Retinal pigment epithelial cell (primary cell): ENCODE results near the gene EEF1B2.

Source experiments
- DNase-seq: peaks from one replicate; pipeline ENCODE4 v3.0.0-alpha.2; 2010; ENCODE audit warnings: low read depth
- H3K4me3 ChIP-seq: 2 replicates; pipeline ENCODE4 v1.5.1; 2011; ENCODE audit warnings: mild to moderate bottlenecking, low read length, control low read depth, moderate library complexity
- TF ChIP-seq, protein P1 (sequence below): conservative IDR thresholded peaks from 2 replicates; pipeline ENCODE4 v1.5.1; 2011; ENCODE audit warnings: low read depth, low read length, control low read depth, inconsistent platforms

The EEF1B2 gene

DNA sequence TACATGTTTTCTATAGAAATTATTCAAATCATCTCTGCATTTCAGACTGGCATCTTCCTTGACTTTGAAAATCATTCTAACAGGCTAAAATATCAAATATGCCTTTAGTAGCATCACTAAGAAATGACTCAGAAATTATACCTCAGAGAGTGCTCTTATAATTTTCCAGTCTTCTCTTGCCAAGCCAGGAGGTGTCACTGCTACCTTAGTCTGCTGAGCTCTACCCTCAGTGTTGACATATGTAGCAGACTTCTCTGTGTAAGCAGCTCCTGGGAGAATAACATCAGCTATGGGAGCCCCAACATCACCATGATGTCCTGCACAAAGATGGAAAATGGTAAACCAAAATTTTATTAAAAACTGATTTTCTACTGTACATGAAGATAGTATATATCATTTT is 32.0 kb upstream of the EEF1B2 start:
- no peak for DNase-seq

DNA sequence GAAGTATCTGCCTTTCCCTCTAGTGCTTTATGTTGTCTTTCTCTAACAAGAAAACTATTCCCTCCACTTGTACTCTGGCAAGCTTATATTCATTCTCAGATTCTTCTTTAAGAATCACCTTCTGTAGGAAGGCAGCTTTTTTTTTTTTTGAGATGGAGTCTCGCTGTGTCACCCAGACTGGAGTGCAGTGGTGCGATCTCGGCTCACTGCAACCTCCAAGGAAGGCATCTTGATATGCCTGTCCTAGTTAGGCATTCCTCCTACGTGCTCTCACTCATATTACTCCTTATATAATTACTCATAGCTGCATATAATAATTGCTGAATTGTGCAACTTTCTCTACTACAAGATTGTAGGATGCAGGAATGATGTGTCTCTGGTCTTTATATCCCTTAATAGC is 16.2 kb upstream of the EEF1B2 start:
- H3K4me3 ChIP-seq, result no peak overlapping the region
- TF ChIP-seq, protein P1, sequence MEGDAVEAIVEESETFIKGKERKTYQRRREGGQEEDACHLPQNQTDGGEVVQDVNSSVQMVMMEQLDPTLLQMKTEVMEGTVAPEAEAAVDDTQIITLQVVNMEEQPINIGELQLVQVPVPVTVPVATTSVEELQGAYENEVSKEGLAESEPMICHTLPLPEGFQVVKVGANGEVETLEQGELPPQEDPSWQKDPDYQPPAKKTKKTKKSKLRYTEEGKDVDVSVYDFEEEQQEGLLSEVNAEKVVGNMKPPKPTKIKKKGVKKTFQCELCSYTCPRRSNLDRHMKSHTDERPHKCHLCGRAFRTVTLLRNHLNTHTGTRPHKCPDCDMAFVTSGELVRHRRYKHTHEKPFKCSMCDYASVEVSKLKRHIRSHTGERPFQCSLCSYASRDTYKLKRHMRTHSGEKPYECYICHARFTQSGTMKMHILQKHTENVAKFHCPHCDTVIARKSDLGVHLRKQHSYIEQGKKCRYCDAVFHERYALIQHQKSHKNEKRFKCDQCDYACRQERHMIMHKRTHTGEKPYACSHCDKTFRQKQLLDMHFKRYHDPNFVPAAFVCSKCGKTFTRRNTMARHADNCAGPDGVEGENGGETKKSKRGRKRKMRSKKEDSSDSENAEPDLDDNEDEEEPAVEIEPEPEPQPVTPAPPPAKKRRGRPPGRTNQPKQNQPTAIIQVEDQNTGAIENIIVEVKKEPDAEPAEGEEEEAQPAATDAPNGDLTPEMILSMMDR, result no peak
- no peak for DNase-seq

More for the DNA sequence above, 32.0 kb upstream of the EEF1B2 start:
- TF ChIP-seq, protein P1, result no peak
- no peak overlapping the region for H3K4me3 ChIP-seq

DNA sequence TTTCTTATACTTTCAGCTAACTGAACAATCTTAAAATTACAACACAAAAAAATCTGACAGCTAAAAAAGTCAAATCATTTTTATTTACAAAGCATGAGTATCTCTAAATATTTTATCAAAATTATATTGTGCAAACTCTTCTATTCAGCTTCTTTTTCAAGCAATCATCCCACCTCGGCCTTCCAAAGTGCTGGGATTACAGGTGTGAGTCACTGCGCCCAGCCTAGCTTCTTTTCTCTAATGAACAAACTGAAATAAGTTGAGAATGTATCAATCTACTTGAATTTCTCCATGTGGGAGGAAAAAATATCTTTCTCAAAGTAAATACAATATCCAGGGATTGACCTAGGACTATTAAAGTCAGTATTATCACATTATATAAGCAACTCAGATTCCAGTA is 15.3 kb upstream of the EEF1B2 start:
- DNase-seq, result no peak
- TF ChIP-seq, protein P1, result no peak
- no peak overlapping the region for H3K4me3 ChIP-seq

DNA sequence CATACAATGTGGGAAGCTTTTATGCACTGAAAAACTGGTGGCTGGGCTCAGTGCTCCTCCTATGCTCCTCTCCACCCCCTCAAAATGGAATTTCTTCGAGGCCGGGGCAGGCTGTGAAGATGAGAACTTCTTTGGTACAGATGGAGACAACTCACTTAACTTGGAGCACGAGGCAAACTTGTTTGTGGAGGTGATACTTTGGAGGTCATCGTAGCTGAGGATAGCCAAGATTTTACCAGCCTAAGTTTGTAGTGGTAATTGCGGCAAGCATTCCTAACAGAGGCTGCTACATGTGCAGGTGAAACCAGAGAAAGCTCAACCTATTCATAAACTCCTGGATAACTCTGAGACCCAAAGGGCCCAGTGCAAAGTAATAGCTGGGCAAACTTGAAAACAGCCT is 14.0 kb upstream of the EEF1B2 start:
- no peak for DNase-seq
- TF ChIP-seq, protein P1, result no peak
- H3K4me3 ChIP-seq, result no peak overlapping the region

DNA sequence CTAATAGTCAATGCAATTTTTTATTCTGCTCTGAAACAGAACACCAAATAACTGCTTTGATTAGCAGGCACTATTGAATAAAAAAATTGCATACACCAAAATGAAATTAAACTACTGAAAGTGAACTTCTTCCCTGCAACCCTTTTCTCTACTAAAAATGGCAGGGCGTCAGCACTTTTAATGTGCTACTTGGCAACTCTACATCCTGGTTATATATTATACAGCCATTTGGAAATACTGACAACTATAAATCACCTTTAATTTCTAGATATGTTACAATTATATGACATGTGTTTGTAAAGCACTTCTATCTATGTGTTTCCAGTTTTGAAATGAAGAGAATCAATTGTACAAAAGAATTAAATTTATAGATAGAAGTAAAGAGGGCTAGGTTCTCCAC is 10.4 kb upstream of the EEF1B2 start:
- no peak overlapping the region for H3K4me3 ChIP-seq
- no peak for DNase-seq
- TF ChIP-seq, protein P1, result no peak

DNA sequence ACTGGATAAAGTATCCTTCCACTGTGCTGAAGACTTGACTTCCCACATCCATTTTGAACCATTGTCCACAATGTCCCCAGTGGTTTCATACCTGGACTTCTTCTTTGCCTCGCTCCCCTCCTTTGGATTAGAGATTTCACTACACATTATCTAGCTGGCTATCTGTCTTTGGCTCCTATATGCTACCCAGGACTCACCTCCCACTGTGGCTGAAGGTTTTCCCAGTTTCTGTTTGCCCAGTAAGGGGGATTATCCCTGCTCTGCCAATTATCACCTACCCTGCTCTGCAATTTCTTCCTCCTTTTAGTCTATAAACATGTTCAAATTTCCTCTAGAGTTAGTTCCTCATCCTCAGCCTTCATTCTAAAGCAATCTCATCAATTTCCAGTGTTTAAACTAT is 9.5 kb upstream of the EEF1B2 start:
- TF ChIP-seq, protein P1, result no peak
- no peak for DNase-seq
- no peak overlapping the region for H3K4me3 ChIP-seq

DNA sequence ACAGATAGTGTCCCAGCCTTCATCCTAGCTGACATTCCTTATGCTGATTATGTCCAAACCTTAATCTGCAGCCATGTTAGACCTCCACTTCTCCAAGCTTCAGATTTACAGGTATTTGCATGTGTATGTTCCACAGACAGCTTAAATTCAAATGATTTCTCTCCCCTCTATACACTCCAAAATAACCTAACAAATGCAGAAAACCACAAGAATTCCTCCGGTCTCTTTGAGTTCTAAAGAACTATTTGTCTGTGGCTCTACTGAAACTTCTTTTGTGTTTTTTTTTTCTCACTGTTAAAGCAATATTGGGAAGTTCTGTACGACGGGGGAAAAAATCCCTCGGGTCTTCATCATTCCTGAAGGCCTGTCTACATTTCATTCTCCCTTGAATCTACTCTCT is 9.1 kb upstream of the EEF1B2 start:
- DNase-seq, result no peak
- no peak overlapping the region for H3K4me3 ChIP-seq
- TF ChIP-seq, protein P1, result no peak
